Panc1 (cell line): ENCODE data around the gene RAPGEF1.

Experiments
- POLR2AphosphoS5 ChIP-seq: IDR thresholded peaks from 2 replicates; pipeline ENCODE4 v1.6.1; 2012; ENCODE audit warnings: mild to moderate bottlenecking, low read depth, low read length, moderate library complexity
- TF ChIP-seq, protein P1 (sequence below): fragments of 450-650 bp; IDR thresholded peaks from 2 replicates; pipeline ENCODE4 v1.5.1; 2017; ENCODE audit warnings: mild to moderate bottlenecking
- TF ChIP-seq, protein P2 (sequence below), 2 experiments: IDR thresholded peaks; 2 replicates each; pipeline ENCODE4 v1.6.1; 2011 to 2012; ENCODE audit warnings: low read depth in 2 of 2, control low read depth in 1 of 2, low read length in 1 of 2, mild to moderate bottlenecking in 1 of 2, moderate library complexity in 1 of 2; ENCODE audit not compliant: insufficient read depth in 1 of 2

DNA sequence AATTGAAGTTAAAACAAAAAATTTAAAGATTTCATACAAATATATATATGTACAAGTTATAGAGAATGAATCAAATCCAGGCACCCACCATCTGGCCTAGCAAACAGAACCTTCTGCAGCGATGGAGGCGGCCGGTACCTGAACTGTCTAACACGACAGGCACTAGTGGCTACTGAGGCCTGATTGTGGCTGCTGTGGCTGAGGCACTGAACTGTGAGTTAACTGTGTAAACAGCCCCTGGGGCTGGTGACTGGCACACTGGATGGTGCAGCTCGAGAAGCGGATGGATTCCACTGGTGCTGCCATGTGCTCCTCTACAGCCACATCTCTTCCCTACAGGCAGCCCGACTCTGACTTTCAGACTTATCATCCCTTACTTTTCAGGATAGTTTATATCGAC, 82.4 kb downstream of the RAPGEF1 start:
- TF ChIP-seq, protein P1, sequence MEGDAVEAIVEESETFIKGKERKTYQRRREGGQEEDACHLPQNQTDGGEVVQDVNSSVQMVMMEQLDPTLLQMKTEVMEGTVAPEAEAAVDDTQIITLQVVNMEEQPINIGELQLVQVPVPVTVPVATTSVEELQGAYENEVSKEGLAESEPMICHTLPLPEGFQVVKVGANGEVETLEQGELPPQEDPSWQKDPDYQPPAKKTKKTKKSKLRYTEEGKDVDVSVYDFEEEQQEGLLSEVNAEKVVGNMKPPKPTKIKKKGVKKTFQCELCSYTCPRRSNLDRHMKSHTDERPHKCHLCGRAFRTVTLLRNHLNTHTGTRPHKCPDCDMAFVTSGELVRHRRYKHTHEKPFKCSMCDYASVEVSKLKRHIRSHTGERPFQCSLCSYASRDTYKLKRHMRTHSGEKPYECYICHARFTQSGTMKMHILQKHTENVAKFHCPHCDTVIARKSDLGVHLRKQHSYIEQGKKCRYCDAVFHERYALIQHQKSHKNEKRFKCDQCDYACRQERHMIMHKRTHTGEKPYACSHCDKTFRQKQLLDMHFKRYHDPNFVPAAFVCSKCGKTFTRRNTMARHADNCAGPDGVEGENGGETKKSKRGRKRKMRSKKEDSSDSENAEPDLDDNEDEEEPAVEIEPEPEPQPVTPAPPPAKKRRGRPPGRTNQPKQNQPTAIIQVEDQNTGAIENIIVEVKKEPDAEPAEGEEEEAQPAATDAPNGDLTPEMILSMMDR, result no peak
- TF ChIP-seq, protein P2, sequence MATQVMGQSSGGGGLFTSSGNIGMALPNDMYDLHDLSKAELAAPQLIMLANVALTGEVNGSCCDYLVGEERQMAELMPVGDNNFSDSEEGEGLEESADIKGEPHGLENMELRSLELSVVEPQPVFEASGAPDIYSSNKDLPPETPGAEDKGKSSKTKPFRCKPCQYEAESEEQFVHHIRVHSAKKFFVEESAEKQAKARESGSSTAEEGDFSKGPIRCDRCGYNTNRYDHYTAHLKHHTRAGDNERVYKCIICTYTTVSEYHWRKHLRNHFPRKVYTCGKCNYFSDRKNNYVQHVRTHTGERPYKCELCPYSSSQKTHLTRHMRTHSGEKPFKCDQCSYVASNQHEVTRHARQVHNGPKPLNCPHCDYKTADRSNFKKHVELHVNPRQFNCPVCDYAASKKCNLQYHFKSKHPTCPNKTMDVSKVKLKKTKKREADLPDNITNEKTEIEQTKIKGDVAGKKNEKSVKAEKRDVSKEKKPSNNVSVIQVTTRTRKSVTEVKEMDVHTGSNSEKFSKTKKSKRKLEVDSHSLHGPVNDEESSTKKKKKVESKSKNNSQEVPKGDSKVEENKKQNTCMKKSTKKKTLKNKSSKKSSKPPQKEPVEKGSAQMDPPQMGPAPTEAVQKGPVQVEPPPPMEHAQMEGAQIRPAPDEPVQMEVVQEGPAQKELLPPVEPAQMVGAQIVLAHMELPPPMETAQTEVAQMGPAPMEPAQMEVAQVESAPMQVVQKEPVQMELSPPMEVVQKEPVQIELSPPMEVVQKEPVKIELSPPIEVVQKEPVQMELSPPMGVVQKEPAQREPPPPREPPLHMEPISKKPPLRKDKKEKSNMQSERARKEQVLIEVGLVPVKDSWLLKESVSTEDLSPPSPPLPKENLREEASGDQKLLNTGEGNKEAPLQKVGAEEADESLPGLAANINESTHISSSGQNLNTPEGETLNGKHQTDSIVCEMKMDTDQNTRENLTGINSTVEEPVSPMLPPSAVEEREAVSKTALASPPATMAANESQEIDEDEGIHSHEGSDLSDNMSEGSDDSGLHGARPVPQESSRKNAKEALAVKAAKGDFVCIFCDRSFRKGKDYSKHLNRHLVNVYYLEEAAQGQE (IDR thresholded peaks at IDR 0.05; ENCODE audit: insufficient read depth in 1 of 2, low read depth in 2 of 2, low read length in 1 of 2), result no peak
- TF ChIP-seq POLR2AphosphoS5, result no peak
